Upper lobe of right lung (tissue), 1 donor: ENCODE measurements around the gene XPO5. TPM values are rescaled to one million over a fixed set of nuclear protein-coding genes. Genes with fewer than 3 reads are reported as not detected.
A peak's percentile ranks its signal among the peaks of the same experiment; 100 is the strongest.

Source experiments
- ATAC-seq: fragments of 200-7000 bp; cut with Tn5 transposase; one replicate; pipeline ENCODE4 v1.9.1; 2020; ENCODE audit warnings: mild to moderate bottlenecking, moderate library complexity
- DNase-seq: peaks from one replicate; pipeline ENCODE4 v3.0.0-alpha.2; 2020
- H3K27ac ChIP-seq: fragments of 200-600 bp; one replicate; pipeline ENCODE4 v1.8.0; 2022
- H3K27me3 ChIP-seq: fragments of 200-600 bp; one replicate; pipeline ENCODE4 v1.8.0; 2022; ENCODE audit warnings: mild to moderate bottlenecking
- H3K36me3 ChIP-seq: fragments of 200-600 bp; one replicate; pipeline ENCODE4 v1.8.0; 2022
- H3K4me1 ChIP-seq: fragments of 200-600 bp; one replicate; pipeline ENCODE4 v1.8.0; 2022
- H3K4me3 ChIP-seq: fragments of 200-600 bp; one replicate; pipeline ENCODE4 v1.8.0; 2022; ENCODE audit warnings: mild to moderate bottlenecking
- H3K9me3 ChIP-seq: fragments of 200-600 bp; one replicate; pipeline ENCODE4 v1.8.0; 2022
- CTCF ChIP-seq: fragments of 200-600 bp; IDR thresholded peaks from one replicate; pipeline ENCODE4 v1.8.0; 2022; ENCODE audit warnings: antibody characterized with exemption
- intact Hi-C: fragments of 100-400 bp; cut with DNase I; formaldehyde crosslinking; loops from one replicate; pipeline ENCODE4 v1.11.0; 2022
- total RNA-seq: library from RNA; stranded (reverse); fragmentation: NEBNext Ultra II Directional; extraction: Animal tissue kit (Norgen Biotek cat#: 25700); gene quantifications from one replicate; pipeline ENCODE4 v1.2.1, GENCODE V29; 2021
- donor health status: DM: no; HTN: yes; CAD: no; lungs with severe emphysema.

XPO5 gene
- total RNA-seq, 1 donor from 2014 or later = 36.9 TPM

DNA sequence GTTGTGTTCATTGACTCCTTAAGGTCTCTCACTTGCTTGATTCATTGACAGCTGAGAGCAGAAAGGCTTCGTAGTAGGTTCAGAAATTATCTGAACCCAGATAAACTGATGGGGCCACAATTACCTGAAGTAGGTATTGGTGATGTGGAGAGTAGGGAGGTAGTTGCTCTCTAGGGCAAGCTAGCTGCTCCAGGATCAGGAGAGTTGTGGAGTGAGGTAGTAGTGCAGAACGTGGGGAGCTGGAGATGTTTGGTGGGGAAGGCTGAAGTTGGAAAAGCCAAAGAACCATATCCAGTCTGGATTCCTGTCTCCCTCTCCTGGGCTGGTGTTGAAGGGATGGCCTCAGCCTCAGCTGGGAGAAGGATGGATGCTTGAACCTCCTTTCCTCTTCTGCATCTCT lies 82.6 kb downstream of the XPO5 start:
- no peak for ATAC-seq
- Histone ChIP-seq H3K36me3 (peaks cover 7% of the 10 kb centered on the region), H3K4me3 (no peak overlapping the region), H3K27me3 (no peaks in the 10 kb centered on the region), H3K4me1 (peaks cover 25% of the 10 kb centered on the region), H3K27ac (no peak overlapping the region), H3K9me3 (no peaks in the 10 kb centered on the region)
- no peak for TF ChIP-seq CTCF
- DNase-seq = no peak
- intact Hi-C loops = no loop called here

DNA sequence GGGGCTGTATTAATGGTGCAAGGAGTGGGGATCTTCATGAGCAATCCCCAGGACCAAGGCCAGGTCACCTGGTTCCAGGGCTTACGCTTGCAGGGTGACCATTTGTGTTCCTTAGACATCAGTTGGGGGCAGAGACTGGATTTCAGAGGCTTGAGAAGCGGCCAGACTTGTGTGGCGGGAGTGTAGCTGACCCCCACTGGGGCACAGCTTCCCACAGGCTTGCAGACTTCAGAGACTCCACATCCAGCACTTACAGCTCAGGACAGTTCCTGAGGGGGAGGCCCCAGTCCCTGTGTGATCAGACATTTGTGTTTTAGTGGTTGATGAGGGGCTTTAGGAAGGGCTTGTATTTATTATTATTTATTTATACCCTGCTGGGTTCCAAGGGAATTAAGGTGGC lies 83.2 kb downstream of the XPO5 start:
- intact Hi-C loops = no loop called here
- H3K4me1 ChIP-seq = peaks cover 25% of the 10 kb centered on the region
- DNase-seq = no peak
- no peak overlapping the region for H3K27ac ChIP-seq
- TF ChIP-seq CTCF = no peak
- no peaks in the 10 kb centered on the region for H3K9me3 ChIP-seq
- H3K4me3 ChIP-seq = no peak overlapping the region
- H3K27me3 ChIP-seq = no peaks in the 10 kb centered on the region
- H3K36me3 ChIP-seq = peaks cover 2% of the 10 kb centered on the region
- ATAC-seq = peak; percentile 3

DNA sequence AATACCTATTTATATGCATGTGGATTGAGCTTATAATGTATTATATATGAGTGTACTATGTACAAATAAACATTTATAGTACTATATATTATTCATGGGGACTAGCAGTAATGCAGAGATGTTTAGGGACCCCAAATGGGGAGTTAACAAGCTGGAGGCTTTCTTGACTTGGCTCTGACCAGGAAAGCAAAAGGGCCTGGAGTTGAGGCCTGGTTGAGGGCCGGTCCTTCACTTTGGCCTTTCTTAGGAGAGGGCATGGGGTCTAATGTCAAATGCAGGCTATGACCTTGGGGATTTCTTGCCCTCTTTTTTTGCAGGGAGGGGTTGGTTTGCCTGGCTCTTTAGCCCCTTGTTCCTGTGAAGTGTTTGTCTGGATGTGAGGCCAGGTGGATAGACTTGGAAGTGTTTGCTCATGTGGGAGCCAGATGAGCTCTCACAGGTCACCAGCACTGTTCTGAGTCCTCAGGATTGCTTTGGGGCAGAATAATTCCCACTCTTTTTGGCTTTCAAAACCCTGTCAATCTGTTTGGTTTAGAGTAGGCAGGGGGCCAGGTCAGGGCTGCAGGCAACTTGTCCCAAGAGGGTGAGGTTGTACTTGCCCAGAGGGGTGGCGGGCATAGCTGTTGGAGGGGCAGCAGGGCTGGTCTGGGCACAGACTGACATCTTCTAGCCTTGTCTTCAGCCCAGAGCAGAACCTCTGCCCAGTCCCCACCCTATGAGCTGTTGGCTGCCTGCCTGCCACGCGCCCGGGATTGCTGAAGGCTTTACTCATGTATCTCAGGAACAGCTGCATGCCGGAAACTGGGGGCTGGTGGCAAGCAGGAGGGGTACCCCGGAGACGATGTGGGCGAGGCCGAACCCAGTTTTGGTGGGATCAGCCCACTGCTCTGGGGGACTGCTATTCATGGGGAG lies 83.8 kb downstream of the XPO5 start:
- DNase-seq (peak; percentile 84), ATAC-seq (peak; percentile 73)
- H3K36me3 ChIP-seq = no peaks in the 10 kb centered on the region
- intact Hi-C loops = no loop called here
- no peak overlapping the region for H3K27ac ChIP-seq
- no peaks in the 10 kb centered on the region for H3K9me3 ChIP-seq
- H3K4me1 ChIP-seq = peaks cover 25% of the 10 kb centered on the region
- no peaks in the 10 kb centered on the region for H3K27me3 ChIP-seq
- H3K4me3 ChIP-seq = no peak overlapping the region
- TF ChIP-seq CTCF = no peak

DNA sequence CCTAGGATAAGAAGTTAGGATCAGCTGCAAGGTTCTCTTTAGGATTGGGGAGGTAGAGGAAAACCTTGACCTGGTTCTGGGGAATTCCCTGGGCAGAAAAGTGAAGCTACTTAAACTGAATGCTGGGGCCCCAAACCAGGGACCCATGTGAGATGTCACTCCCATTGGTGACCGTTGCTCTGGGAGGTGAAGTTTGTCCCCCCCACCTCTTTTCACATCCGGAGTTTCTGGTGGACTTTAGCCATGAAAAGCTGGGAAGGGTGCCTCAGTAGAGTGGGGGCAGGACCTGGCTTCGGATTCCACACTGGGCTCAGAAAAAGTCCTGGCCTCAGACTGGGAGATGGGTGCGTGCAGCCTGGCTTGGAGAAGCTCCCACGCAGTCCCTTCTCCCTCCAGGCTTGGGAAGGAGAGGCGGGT lies 85.3 kb downstream of the XPO5 start:
- TF ChIP-seq CTCF = no peak
- no peak overlapping the region for H3K4me3 ChIP-seq
- DNase-seq = no peak
- H3K9me3 ChIP-seq = no peaks in the 10 kb centered on the region
- no peak overlapping the region for H3K27ac ChIP-seq
- peaks cover 20% of the 10 kb centered on the region for H3K4me1 ChIP-seq
- ATAC-seq = no peak
- H3K27me3 ChIP-seq = no peaks in the 10 kb centered on the region
- H3K36me3 ChIP-seq = peaks cover 11% of the 10 kb centered on the region
- intact Hi-C loops = no loop called here

DNA sequence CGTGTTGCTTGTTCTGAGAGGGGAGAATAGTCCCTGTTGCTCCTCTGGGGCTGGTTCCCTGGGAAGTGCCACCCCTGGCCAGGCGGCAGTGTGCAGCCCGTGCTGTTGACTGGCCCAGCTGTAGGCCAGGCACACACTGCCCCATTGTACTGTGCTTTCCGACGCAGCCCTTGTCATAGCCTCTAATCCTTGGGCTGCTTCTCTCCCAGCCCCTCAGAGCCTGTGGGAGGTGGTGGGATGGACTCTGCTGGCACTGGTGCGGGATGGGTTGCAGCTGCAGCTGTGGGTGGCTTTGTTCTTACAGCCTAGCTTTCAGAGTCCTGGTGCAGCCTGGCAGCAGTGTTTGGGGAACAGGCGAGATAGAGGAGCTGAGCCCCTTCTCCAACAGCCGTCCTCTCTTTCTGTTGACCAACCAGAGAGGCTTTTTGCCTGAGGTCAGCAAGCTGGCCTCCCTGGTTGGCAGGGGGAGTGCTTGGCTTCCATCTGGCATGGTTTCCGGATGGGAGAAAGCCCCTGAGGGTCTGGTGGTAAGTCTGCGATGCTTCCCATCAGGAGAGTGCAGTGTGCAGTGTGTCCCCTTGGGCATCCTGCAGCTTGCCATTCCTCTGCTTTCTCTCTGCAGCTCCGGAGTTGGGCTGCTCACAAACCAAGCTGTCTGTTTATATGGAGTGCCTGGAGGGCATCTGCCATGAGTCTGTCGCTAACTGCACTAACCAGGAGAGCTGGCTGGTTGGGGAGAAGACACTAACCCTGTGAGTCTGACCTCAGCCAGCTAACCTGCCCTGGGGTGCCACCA lies 86.4 kb downstream of the XPO5 start:
- H3K27me3 ChIP-seq = no peaks in the 10 kb centered on the region
- no peaks in the 10 kb centered on the region for H3K9me3 ChIP-seq
- DNase-seq (no peak), ATAC-seq (no peak)
- H3K36me3 ChIP-seq = peaks cover 15% of the 10 kb centered on the region
- no peak overlapping the region for H3K4me3 ChIP-seq
- no peak for TF ChIP-seq CTCF
- no peak overlapping the region for H3K27ac ChIP-seq
- intact Hi-C loops = no loop called here
- H3K4me1 ChIP-seq = peaks cover 15% of the 10 kb centered on the region
